ENCODE measurements around the gene CCDC97.

- no peak for TF ChIP-seq CTCF (IDR thresholded peaks at IDR 0.05; ENCODE audit: low read depth, low read length)
- TF ChIP-seq EZH2phosphoT487 (IDR thresholded peaks at IDR 0.05; ENCODE audit: low read depth) = no peak
Measured at GRCh38 chr19:41373993-41374392, 64.0 kb downstream of the CCDC97 start.

Measured in OCI-LY3 (cell line).